ENCODE data around the gene CROCC2.
"Not testable (repeated sequence)": the region's sequence is repeated elsewhere in the genome, so short reads cannot be mapped to it uniquely, and the experiment has no call there.

CROCC2 gene

DNA sequence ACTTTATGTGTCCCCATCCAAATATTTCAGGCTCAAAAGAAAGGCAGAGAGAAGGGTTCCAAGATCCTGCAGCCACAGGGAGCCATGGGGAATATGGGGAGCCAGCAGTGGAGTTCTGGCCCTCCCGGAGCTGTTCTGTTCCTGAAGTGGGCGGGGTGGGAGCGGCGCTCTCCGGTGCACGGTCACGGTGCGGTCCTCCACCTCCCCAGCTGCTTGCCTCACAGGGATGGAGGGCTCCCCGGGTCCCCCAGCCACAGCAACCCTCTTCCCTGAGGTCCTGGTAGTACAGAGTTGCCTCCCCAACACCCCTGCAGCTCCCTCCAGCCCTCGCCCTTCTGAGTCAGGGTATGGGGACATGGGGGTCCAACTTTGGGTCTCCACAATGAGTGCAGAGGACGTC, 66.1 kb downstream of the CROCC2 start:
- DNase-seq, result no peak

DNA sequence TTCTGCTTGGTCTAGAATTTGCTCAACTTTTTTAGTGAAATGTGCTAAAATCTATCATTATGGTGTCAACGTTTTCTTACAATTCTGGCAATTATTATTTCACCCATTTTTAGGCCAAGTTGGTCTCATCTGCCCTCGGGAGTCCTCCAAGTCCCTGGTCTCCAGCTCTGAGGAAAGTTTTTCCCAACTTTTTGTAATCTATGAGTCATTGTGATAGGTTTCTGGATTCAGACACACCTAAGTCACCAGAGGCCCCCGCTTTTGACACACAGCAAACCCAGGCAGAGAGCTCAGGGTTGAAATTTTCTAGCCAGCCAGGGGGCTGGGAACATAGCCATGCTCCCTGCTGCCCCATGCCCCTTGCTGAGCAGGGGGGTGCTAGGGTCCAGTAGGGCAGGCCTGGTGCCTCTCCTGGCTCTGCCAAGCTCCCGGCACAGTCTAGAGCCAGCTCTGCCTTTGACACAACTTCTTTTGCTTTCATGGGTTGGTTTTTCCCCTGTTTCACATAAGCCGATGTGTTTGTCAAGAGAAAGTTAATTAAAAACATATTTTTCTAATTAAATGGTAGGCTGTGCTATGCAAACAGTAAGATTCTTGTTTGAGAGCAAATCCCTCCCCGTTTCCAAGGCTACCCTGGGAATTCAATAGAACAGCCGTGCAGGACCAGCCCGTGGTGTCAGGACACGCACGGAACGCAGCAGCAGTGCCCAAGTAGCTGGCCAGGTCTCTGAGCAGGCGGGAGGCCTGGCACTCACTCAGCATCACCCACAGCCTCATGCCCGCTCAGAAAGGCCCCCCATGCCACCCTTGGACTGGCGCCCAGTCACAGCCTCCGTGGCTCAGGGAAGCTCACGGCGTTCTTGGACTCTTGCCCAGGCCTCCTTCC, 66.7 kb downstream of the CROCC2 start:
- no peak for DNase-seq

DNA sequence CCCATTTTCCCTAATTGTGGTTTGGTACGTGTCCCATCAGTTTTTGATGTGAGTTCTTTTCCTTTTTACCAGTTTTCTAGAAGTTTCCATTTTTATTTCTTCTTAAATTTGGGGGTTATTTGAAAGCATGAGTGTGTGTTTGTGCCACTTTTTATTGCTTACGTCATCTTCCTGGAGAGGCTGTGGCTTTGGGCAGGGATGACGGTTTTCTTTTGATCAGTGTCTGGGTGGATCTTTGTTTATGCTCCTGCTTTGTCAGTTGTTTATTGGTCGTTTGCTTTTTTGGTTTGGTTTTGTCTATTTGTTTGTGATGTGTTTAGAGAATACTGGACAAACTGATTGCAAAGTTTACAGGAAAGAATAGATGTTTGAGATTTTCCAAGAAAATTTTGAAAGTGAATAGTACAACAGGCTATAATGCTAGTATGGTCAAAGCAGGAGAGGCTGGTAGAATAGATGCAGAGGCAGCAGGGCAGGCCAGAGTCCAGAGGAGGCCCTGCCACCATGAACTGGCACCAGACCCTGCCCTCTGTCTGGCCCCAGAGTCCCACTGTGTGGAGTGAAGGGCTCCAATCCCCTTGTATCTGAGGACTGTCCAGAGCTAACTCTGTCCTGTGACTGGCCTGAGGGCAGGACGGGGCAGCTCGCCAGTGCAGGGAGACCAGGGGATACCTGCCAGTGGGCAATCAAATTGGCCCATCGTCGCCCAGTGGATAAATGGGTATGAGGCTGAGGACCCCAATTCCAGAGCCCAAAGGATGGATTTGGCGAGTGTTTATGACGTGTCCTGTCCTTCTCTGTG, 68.8 kb downstream of the CROCC2 start:
- no peak for DNase-seq

DNA sequence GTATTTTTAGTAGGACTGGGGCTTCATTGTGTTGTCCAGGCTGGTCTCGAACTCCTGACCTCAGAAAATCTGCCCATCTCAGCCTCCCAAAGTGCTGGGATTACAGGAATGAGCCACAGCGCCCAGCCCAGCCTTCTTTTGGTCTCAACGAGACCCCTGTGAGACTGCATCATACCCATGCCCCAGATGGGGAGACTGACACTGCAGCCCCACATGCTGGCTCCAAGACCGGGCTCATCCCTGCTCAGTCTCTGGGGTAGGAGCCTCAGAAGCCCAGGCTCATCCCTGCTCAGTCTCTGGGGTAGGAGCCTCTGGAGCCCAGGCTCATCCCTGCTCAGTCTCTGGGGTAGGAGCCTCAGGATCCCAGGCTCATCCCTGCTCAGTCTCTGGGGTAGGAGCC, 69.8 kb downstream of the CROCC2 start:
- DNase-seq, result not testable (repeated sequence)

DNA sequence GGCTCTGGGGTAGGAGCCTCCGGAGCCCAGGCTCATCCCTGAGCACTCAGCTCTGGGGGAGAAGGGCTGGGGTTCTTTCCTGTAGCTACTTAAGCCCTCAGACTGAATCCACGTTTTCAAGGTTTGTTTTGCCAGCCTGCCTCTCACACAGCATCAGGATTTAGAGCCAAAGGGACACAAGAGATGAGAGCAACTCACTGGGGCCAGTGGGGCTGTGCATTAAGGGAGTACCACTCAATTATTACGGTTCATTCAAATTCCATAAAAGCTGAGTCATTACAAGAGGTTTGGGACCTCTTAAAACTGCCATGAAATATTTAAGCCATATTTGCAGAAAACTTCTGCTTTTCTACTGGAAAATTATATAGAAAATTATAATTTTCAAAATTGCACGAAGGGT, 75.1 kb downstream of the CROCC2 start:
- no peak for DNase-seq

DNA sequence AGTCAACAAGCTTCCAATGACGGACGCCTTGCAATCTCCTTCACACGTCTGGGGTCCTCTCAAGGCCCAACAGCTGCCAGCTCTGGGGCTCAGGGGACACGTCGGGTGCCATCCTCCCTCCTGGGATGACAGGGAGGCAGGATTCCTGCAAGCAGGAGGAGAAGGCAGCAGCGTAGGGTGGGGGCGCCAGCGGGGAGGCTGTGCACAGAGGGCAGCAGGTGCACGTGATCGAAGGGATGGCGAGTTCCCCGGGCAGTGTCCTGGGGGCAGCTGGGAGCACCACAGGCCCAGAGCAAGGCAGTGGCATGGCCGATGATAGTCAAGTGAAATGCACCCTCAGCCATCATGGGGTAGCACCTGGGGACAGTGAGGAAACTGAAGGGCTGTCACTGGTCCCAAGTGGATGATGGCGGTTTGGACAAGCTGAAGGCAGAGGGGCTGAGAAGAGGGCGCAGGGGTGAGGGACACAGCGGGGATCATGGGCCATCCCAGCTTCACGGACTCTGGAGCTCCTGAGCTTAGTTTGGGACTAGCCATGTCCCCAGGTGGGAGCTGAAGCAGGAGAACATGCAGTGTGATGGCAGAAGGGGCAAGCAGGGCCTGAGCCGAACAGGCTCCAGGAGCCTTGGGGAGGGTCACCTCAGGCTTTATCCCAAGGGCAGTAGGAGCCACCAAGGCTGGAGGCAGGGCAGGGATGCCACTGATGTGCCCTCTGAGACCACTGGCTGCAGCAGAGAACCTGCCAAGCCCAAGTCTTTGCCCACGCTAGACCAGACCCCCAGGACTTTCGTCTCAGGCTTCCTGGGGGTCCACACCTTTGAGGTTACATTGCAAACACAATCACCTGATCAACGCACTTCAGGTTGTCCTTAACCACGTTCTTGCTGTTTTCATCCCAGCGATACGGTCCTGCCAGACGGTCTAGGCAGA, 76.0 kb downstream of the CROCC2 start:
- no peak for DNase-seq

DNA sequence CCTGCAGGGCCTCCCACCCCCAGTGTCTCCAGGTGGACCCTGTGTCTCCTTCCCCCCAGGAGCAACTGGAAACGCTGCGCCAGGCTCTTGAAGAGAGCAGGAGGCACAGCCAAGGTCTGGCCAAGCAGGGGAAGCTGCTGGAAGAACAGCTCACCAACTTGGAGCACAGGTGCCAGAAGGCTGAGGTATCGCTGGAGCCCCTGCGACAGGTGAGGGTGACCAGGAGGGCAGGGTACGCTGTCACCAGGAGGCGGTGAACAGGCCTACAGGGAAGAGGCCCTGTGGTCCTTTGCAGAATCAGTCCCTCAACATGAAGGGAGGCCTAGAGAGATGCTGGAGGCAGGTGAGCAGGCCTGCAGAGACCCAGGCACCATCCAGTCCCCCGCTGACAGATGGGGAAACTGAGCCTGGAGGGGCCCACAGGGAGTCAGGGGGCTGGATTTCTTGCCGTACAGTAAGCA, 76.7 kb downstream of the CROCC2 start:
- DNase-seq, result no peak

DNA sequence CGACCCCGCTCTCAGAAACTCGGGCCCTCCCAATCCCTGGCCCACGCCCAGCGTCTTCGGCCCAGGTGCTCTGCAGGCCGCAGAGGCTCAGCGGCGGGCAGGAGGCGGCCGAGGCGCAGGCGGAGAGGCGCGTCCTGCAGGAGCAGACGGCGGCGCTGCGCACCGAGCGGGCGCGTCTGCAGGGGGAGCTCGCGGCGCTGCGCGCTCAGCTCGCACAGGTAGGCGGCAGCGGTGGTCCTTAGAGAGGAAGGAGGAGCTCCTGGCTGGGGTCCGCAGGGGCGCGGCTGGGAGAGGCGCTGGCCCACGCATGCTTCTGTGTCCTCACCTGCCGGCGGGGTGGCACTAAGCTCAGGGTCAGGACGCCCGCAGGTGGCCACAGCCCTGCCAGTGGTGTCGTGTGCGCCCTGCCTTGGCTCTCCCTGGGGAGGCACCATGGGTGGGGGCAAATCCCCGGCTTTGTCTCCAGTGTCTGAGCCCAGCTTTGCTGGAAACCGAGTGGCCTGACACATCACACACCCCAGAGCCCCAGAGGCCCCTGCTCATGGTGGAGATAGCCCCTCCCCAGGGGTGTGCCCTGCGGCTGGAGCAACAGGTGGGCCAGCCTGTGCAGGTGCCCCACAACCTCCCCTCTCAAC, 77.3 kb downstream of the CROCC2 start:
- DNase-seq, result peak; percentile 84

DNA sequence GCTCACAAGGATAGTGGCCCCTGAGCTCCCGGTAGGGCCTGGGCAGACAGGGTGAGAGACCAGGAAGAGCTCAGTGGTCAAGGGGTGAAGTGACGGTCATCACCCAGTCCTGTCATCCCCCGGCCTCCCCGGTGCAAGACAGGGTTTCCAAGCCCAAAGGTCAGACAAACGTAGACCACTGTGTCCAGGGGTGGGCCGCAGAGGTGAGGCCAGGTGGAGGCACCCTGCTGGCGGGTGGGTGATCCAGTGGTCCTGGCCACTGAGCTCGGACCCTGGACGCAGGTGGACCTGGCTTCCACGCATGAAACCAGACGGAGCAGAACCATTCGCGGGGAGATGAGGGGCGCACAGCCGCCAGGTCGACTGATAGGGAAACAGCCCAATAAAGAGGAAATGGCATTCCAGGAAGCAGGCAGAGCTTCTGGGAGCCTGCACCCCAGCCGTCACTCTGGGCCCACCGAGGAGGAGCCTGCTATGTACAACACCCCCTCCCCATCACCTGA, 77.9 kb downstream of the CROCC2 start:
- no peak for DNase-seq

DNA sequence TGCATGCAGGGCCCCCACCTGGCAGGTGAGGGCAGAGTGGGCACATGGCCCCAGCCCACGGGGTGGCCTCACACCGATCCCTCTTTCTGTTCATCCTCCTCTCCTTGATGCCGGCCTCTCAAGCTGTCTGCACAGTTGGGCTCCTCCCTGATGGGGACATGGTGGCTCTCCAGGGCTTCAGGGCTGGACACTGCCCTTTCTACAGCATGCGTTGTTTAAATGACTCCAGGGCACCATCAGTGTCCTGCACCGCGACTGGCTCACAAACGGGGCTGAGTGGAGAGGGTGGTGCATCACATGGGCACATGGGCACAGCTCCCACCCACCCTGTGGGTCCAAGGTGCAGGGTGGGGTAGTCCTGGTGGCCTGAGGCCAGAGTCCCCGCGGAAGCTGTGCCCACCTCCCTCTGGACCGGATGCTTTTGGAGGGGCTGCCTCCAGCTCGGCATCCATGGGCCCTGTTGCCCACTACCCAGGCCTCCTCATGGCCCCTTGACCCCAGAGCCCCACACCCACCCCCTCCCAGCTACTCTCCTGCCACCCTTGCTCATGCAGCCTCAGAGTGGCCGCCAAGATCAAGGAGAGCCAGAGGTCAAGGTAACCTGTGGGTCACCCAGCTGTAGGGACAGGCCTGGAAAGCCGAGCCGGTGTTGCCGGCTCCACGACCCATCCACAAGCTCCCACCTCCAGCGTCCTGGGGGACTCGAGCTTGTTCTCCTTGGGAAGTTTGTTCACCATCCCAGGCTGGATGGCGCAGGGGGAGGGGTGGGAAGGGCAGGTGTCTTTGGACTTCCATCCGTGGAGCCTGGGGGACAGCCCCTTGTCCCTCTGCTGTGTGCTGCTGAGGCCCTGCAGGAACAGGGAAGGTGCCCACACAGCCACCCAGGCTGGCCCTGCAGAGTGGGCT, 80.0 kb downstream of the CROCC2 start:
- no peak for DNase-seq

DNA sequence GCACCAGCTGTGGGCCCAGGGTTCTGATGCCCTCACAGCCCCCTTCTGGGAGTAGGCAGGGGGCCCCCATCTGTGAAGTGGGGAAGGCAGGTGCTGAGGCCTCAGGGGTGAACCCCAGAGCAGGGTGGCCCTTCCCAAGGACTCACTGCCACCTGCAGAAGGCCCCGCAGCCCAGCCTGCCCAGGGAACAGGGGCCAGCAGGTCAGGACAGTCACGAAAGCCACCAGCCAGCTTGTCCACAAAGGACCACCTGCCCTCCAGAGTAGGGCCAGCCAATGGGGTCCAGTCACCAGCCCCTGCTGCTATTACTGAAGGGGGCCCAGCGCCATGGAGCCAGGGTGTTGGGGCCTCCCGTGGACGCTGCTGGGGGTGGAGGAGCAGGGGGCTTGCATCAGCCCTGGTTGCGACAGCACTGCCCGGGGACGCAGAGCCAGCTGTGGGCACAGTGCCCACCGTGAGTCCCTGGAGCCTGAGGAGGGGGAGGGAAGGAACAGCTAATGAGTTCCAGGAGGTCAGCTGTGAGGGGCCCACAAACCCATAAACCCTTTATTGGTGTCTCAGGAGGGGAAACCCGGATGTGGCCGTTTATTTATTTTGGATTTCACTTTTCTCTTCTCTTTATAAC, 80.8 kb downstream of the CROCC2 start:
- DNase-seq, result no peak

DNA sequence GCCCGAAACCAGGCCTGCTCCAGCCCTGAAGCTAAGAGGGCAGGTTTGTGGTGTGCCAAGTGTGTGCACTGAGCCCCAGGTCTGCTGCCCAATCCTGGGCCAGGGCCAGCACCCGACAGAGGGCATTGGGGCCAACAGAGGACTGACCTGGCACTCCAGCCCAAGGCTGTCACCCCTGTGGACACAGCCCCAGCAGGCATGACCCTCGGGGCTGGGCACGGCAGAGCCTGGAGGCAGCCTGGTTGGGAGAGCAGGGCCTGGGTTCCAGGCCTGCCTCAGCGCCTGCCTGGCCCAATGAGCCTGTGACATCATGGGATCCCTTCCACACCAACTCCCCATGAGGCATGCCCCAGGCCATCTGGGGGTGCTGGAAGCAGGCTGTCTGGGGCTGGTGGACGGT, 81.5 kb downstream of the CROCC2 start:
- no peak for DNase-seq

DNA sequence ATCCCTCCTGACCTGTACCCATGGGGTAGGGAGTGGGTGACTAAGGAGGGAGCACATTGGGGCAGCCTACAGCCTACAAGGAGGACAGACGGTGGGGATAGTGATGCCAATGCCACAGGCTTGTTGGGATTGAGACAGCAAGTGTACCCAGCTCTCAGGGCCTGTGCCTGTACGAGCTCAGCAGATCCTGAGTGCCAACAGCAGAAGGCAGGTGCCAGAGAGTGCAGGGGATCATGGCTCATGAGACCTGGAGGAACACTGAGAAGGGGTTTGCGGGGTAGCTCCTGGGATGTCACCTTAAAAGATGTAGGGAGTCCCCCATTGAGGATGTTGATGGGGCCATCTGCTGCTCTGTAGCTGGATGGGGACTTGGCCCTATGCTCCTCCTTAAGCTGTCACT, 82.0 kb downstream of the CROCC2 start:
- DNase-seq, result no peak

DNA sequence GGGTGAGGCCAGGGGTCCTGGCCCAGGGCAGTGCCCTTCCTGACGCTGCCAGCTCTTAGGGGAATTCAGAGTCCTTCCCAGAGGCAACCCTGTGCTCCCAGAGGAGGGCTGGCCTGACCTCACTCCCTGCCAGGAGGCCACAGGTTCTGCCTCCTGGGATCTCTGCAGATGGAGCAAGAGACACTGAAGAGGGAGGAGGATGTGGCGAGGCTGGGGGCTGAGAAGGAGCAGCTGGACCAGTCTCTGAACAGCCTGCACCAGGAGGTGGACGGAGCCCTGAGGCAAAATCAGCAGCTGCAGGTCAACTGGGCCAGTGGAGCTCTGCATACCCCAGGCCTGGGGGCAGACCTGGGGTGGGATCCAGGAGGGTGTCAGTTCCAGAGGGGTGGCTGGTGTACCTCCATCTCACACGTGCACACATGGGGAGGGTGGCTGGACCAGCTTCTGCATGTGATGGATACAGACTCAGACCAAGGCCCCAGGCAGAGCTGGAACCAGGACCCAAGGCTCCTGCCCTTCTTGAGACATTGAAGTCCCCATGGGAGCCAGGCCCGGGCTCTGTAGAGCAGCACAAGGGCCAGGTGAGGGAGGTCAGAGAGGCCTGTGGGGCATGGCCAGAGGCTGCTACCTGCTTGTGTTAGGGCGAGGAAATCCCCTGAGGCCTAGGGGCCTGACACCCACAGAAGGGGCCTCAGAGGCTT, 82.6 kb downstream of the CROCC2 start:
- no peak for DNase-seq

DNA sequence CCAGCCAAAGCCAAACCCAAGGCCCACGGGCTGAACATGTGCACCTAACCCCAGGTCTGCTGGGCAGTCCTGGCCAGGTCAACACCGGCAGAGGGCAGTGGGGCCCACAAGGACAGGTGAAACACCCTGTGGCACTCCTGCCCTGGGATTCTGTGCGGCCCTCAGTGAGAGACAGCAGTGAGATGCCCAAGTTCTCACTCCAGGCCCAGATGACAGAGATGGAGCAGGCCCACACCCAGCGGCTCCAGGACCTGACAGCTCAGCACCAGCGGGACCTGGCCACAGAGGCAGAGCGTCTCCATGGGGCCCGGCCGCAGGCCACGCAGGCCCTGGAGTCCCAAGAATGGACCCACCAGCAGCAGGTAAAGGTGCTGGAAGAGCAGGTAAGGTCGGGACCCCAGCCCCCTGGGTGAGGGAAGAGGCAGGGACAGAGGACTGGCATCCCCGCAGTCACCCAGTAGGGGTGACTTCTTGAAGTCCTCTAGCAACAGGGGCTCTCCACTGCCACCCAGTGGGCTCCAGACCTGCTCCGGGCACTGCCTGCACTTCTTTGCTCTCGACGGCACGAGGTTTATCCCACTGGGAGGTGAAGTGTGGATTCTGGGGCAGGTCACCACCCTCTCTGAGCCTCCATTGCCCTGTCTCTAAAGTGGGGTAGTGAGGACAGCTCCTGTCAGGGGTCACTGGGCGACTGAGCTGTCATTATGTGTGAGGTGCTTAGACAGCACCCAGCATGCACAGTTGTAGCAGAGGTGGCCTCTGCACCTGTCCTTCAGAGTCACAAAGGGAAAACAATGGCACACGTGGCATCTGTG, 83.5 kb downstream of the CROCC2 start:
- DNase-seq, result no peak

DNA sequence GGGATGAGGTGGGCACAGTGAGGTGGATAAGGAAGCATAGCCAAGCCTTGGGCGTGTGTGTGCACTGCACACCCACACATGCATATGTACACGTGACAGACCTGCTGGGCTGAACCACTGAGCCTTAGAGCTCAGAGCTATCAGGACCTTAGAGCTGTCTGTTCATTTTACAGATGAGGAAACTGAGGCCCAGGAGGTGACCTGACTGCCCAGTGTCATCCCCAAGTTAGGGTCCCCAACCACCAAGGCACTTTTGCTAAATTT, 84.1 kb downstream of the CROCC2 start:
- peak; percentile 22 for DNase-seq

DNA sequence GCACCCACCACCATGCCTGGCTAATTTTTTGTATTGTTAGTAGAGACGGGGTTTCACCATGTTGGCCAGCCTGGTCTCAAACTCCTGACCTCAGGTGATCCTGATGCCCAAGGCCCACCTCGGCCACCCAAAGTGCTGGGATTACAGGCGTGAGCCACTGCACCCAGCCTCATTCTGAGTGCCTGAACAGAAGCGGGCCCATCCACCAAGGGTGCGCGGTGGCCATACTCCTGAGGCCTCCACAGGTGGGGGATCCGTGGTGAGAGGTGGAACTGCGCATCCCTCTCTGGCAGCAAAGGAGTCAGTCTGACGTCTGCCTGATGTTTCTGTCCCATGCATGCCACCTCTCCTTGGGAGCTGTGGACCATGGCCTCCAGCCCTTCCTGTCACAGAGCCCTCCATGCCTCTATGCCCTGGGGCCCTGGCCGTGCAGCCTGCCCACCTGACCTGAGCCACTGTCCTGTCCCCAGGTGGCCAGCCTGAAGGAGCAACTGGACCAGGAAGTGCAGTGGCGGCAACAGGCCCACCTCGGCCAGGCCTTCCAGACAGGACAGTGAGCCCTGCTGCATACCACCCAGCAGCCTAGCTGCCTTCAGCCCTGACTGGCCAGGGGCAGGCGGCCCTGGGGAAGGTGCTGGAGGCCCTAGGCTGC, 84.7 kb downstream of the CROCC2 start:
- peak; percentile 51 for DNase-seq

DNA sequence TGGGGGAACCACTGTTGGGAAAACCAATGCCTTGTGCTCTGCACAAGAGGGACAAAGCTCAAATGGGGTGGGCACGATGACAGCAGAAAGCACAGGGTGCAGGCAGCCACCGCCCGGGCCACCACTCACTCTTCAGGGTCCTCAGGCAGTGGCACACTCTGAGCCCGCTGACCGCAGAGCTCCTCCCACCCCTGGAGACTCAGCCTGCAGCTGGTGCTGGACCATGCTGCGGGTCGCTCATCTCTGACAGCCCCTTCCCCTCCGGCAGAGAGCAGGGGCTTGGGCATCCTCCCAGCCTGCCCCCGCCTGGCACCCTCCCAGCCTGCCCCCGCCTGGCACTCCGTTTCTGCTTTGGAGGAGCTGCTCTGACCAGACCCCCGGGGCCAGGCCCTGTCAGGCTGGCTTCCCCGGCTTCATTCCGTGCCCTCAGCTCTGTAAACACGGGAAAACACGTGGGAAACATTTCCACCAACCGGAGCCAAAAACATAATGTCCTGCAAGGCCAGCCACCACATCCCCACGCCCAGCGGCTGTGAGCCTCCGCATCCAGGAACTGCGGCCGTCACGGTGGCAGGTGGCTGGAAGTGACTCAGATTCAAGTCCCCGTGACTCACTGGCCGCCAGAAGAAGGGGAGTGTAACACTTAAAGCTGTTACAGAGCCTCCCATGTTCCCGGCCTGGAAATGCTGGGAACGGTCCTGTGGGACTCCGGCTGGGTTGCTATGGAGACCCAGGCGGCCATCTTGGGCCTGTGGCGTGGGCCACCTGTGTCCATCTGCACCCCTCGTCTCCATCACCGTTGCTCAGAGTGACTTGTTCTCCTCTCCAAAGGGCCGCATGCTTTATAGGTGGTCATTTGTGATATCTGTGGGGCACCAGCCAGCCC, 85.5 kb downstream of the CROCC2 start:
- peak; percentile 81 for DNase-seq

All from islet precursor cell (in vitro differentiated cells).